Measurements from ENCODE around the gene ITGA1.

- TF ChIP-seq CTCF (IDR thresholded peaks at IDR 0.05) = no peak
- no peak for TF ChIP-seq POLR2A (IDR thresholded peaks at IDR 0.05)
Measured at GRCh38 chr5:52796031-52796430, 8.3 kb downstream of the ITGA1 start.

Measured in lower leg skin (tissue), 3 donors.